Nephron (organoid): ENCODE results near the gene OSER1.

ENCODE experiments used
- H3K27ac Mint-ChIP-seq, 3 experiments: 2 replicates each; pipeline ENCODE4 v1.8.0; 2020; ENCODE audit warnings: mixed read lengths in 3 of 3, mild to moderate bottlenecking in 2 of 3, moderate library complexity in 1 of 3
- H3K27me3 Mint-ChIP-seq: 2 replicates; pipeline ENCODE4 v1.8.0; 2021; ENCODE audit warnings: low read depth, mild to moderate bottlenecking, moderate library complexity, mixed read lengths
- H3K36me3 Mint-ChIP-seq: 2 replicates; pipeline ENCODE4 v1.8.0; 2020; ENCODE audit warnings: low read depth, mixed read lengths
- H3K4me1 Mint-ChIP-seq: 2 replicates; pipeline ENCODE4 v1.8.0; 2020; ENCODE audit warnings: mixed read lengths
- H3K4me3 Mint-ChIP-seq, 3 experiments: 2 replicates each; pipeline ENCODE4 v1.8.0; 2020; ENCODE audit warnings: mild to moderate bottlenecking in 3 of 3, mixed read lengths in 3 of 3, moderate library complexity in 2 of 3
- H3K9me3 Mint-ChIP-seq: 2 replicates; pipeline ENCODE4 v1.8.0; 2020; ENCODE audit warnings: mixed read lengths
- TF ChIP-seq, protein P1 (sequence below), 3 experiments: fragments of 200-600 bp; sonication (generic); IDR thresholded peaks; one replicate each; pipeline ENCODE4 v1.5.0; 2021; ENCODE audit warnings: antibody characterized with exemption in 3 of 3; ENCODE audit not compliant: unreplicated experiment in 3 of 3

OSER1 gene

GRCh38 chr20:44188752-44189151 lies 21.8 kb downstream of the OSER1 start:
- H3K27me3 Mint-ChIP-seq = peaks cover 10% of the 10 kb centered on the region
- peaks cover 29% of the 10 kb centered on the region for H3K4me1 Mint-ChIP-seq
- H3K36me3 Mint-ChIP-seq = no peaks in the 10 kb centered on the region
- no peaks in the 10 kb centered on the region for H3K9me3 Mint-ChIP-seq
- TF ChIP-seq, protein P1, sequence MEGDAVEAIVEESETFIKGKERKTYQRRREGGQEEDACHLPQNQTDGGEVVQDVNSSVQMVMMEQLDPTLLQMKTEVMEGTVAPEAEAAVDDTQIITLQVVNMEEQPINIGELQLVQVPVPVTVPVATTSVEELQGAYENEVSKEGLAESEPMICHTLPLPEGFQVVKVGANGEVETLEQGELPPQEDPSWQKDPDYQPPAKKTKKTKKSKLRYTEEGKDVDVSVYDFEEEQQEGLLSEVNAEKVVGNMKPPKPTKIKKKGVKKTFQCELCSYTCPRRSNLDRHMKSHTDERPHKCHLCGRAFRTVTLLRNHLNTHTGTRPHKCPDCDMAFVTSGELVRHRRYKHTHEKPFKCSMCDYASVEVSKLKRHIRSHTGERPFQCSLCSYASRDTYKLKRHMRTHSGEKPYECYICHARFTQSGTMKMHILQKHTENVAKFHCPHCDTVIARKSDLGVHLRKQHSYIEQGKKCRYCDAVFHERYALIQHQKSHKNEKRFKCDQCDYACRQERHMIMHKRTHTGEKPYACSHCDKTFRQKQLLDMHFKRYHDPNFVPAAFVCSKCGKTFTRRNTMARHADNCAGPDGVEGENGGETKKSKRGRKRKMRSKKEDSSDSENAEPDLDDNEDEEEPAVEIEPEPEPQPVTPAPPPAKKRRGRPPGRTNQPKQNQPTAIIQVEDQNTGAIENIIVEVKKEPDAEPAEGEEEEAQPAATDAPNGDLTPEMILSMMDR (IDR thresholded peaks at IDR 0.05; ENCODE audit: unreplicated experiment in 3 of 3) = no peak
- peak overlapping the region in 1 of 3 experiments; percentile 41 for H3K4me3 Mint-ChIP-seq
- peak overlapping the region in 2 of 3 experiments; percentile 6 to 59 for H3K27ac Mint-ChIP-seq

DNA sequence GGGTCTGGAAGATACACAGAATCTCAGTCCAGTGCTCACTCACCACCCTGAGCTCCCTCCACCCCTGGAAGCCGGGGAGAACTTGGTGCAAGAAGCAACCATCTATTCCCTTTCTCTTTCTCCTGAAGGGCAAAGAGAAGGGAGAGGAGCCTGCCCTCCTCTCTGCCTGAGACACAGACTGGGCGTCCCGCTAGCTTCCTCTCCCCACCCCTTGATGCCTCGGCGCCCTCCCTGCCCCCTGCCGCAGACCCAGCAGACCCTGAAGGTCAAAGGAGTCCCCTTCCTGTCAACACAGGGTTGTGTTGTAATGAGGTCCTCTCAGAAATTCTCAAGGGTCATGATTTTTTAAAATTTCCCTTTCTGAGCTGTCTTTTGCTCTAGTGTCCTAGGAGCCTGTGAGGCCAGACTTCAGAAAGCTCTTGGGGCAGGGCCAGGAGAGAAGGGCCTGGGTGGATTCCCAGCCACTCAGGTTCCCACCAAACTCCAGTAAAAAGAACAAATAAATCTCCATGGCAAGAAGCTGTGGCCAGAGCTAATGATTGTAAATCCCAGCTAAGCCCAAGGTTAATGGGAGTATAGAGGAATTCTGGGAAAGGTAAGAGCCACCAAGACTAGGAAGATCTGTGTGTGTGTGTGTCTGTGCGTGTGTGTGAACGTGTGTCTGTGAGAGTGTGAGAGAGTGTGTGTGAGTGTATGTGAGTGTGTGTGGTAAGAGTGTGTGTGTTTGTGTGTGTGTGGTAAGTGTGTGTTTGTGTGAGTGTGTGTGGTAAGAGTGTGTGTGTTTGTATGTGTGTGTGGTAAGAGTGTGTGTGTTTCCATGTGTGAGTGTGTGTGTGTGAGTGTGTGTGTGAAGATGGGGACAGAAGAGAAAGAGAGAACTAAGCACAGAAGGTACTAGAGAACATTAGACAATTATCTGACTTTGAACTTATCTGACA lies 22.5 kb downstream of the OSER1 start:
- H3K36me3 Mint-ChIP-seq = no peaks in the 10 kb centered on the region
- H3K9me3 Mint-ChIP-seq = no peaks in the 10 kb centered on the region
- H3K27me3 Mint-ChIP-seq = peaks cover 10% of the 10 kb centered on the region
- H3K4me1 Mint-ChIP-seq = peaks cover 29% of the 10 kb centered on the region
- peak overlapping the region; percentile 6 to 66 (median 59) for H3K27ac Mint-ChIP-seq
- TF ChIP-seq, protein P1 (IDR thresholded peaks at IDR 0.05; ENCODE audit: unreplicated experiment in 3 of 3) = no peak
- H3K4me3 Mint-ChIP-seq = peak overlapping the region; percentile 79 to 85 (median 81)

GRCh38 chr20:44187054-44187771 lies 23.4 kb downstream of the OSER1 start, which contains the start of gene JPH2:
Gene JPH2 (minus strand): TSS chr20:44187188. CDS start chr20:44186705, 483 bp downstream.
- Mint-ChIP-seq H3K27ac (peak within 1 kb of the TSS; percentile 6 to 66 (median 59)), H3K4me3 (peak within 1 kb of the TSS; percentile 79 to 85 (median 81)), H3K27me3 (peaks cover 5% of the 10 kb centered on the region), H3K36me3 (no peaks in the 10 kb centered on the region), H3K9me3 (no peaks in the 10 kb centered on the region), H3K4me1 (peaks cover 37% of the 10 kb centered on the region)
- TF ChIP-seq, protein P1 (IDR thresholded peaks at IDR 0.05; ENCODE audit: unreplicated experiment in 3 of 3) = no peak

GRCh38 chr20:44186674-44187053 lies 23.9 kb downstream of the OSER1 start:
- peak overlapping the region; percentile 79 to 85 (median 81) for H3K4me3 Mint-ChIP-seq
- peak overlapping the region in 1 of 3 experiments; percentile 59 for H3K27ac Mint-ChIP-seq
- H3K36me3 Mint-ChIP-seq = no peaks in the 10 kb centered on the region
- H3K4me1 Mint-ChIP-seq = peaks cover 41% of the 10 kb centered on the region
- TF ChIP-seq, protein P1 (IDR thresholded peaks at IDR 0.05; ENCODE audit: unreplicated experiment in 3 of 3) = no peak
- H3K27me3 Mint-ChIP-seq = peaks cover 3% of the 10 kb centered on the region
- no peaks in the 10 kb centered on the region for H3K9me3 Mint-ChIP-seq

- peaks cover 3% of the 10 kb centered on the region for H3K27me3 Mint-ChIP-seq
- peak overlapping the region; percentile 79 to 85 (median 81) for H3K4me3 Mint-ChIP-seq
- TF ChIP-seq, protein P1 (IDR thresholded peaks at IDR 0.05; ENCODE audit: unreplicated experiment in 3 of 3) = no peak
- no peak overlapping the region for H3K27ac Mint-ChIP-seq
- no peaks in the 10 kb centered on the region for H3K9me3 Mint-ChIP-seq
- no peaks in the 10 kb centered on the region for H3K36me3 Mint-ChIP-seq
- peaks cover 46% of the 10 kb centered on the region for H3K4me1 Mint-ChIP-seq
Measured at GRCh38 chr20:44186201-44186600, 24.4 kb downstream of the OSER1 start.
